B cell (primary cell): ENCODE data around the gene GPATCH8. TPM values are rescaled to one million over a fixed set of nuclear protein-coding genes. Genes with fewer than 3 reads are reported as not detected.

Source experiments
- ATAC-seq: fragments of 200-7000 bp; cut with Tn5 transposase; one replicate; pipeline ENCODE4 v1.10.0; 2021; ENCODE audit warnings: low read depth, mild to moderate bottlenecking, moderate number of reproducible peaks, moderate library complexity
- CTCF ChIA-PET: fragments of 350-600 bp; sonication (Branson Sonifier 250); formaldehyde crosslinking; loops from one replicate; lab custom pipeline; 2021; ENCODE audit warnings: antibody characterized with exemption, inconsistent platforms; lab: Charles Lee
- POLR2A ChIA-PET: fragments of 350-600 bp; sonication (Branson Sonifier 250); formaldehyde crosslinking; loops from one replicate; lab custom pipeline; 2021; ENCODE audit warnings: antibody characterized with exemption; lab: Charles Lee
- DNase-seq: peaks from one replicate; pipeline ENCODE4 v3.0.0; 2013
- H2AFZ ChIP-seq: 2 replicates; pipeline ENCODE4 v1.6.1; 2012; ENCODE audit warnings: mild to moderate bottlenecking, low read depth, low read length; ENCODE audit not compliant: insufficient read depth, poor library complexity, severe bottlenecking
- H3K27ac ChIP-seq, 2 donors: 1 replicate in 1 of 2; 2 replicates in 1 of 2; pipeline ENCODE4 v1.5.1; 2012 to 2013; ENCODE audit warnings: low read length in 2 of 2, mild to moderate bottlenecking in 2 of 2, moderate library complexity in 1 of 2
- H3K27me3 ChIP-seq, 4 experiments: fragments of 200-600 bp in 1 of 4; sonication (generic) in 1 of 4; replicated peaks in 1 of 4; 1 replicate in 2 of 4; 2 replicates in 2 of 4; pipeline versions ENCODE4 v1.6.1 to v1.7.0; 2013 to 2016; ENCODE audit warnings: low read length in 3 of 4, mild to moderate bottlenecking in 2 of 4, mixed read lengths in 1 of 4, moderate library complexity in 1 of 4; ENCODE audit not compliant: insufficient read depth in 4 of 4, control insufficient read depth in 3 of 4; ENCODE audit errors: control extremely low read depth in 1 of 4
- H3K36me3 ChIP-seq, 2 experiments: replicated peaks in 1 of 2; 1 replicate in 1 of 2; 2 replicates in 1 of 2; pipeline versions ENCODE4 v1.6.1 to v1.7.1; 2013; ENCODE audit warnings: low read length in 1 of 2; ENCODE audit not compliant: insufficient read depth in 2 of 2, control insufficient read depth in 1 of 2; ENCODE audit errors: control extremely low read depth in 1 of 2, extremely low read depth in 1 of 2
- H3K4me1 ChIP-seq, 2 donors: fragments of 200-600 bp in 1 of 2; sonication (generic) in 1 of 2; 1 replicate in 1 of 2; 2 replicates in 1 of 2; pipeline versions ENCODE4 v1.5.1 to v1.6.1; 2013 to 2017; ENCODE audit warnings: low read length in 2 of 2; ENCODE audit not compliant: control insufficient read depth in 2 of 2, insufficient read depth in 2 of 2
- H3K4me2 ChIP-seq: replicated peaks from 2 replicates; pipeline ENCODE3; 2012; ENCODE audit warnings: mild to moderate bottlenecking, low read depth, low read length; ENCODE audit not compliant: poor library complexity, severe bottlenecking
- H3K4me3 ChIP-seq, 5 experiments: fragments of 200-600 bp in 1 of 5; sonication (generic) in 1 of 5; 1 replicate in 3 of 5; 2 replicates in 2 of 5; pipeline versions ENCODE4 v1.5.1 to v1.7.0; 2011 to 2016; ENCODE audit warnings: low read length in 4 of 5, mild to moderate bottlenecking in 4 of 5, low read depth in 2 of 5, control low read depth in 1 of 5, moderate library complexity in 1 of 5; ENCODE audit not compliant: insufficient read depth in 1 of 5; ENCODE audit errors: control extremely low read depth in 1 of 5, extremely low read depth in 1 of 5
- H3K79me2 ChIP-seq: fragments of 200-600 bp; sonication (generic); one replicate; pipeline ENCODE4 v1.6.0; 2016; ENCODE audit warnings: low read length; ENCODE audit not compliant: control insufficient read depth, insufficient read depth
- H3K9ac ChIP-seq: fragments of 200-600 bp; sonication (generic); 2 replicates; pipeline ENCODE4 v1.6.1; 2017; ENCODE audit warnings: mild to moderate bottlenecking, low read length, moderate library complexity
- H3K9me3 ChIP-seq, 3 donors: one replicate each; pipeline versions ENCODE4 v1.6.1 to v1.7.1; 2013; ENCODE audit warnings: low read length in 2 of 3; ENCODE audit not compliant: control insufficient read depth in 2 of 3, insufficient read depth in 1 of 3; ENCODE audit errors: control extremely low read depth in 1 of 3
- H4K20me1 ChIP-seq: 2 replicates; pipeline ENCODE4 v1.6.0; 2012; ENCODE audit warnings: mild to moderate bottlenecking, low read length; ENCODE audit not compliant: insufficient read depth, control insufficient read depth, poor library complexity, severe bottlenecking
- H3K27ac Mint-ChIP-seq: one replicate; pipeline ENCODE4 v1.8.0; 2021; ENCODE audit warnings: mixed read lengths
- H3K27me3 Mint-ChIP-seq: one replicate; pipeline ENCODE4 v1.8.0; 2021; ENCODE audit warnings: mixed read lengths
- H3K4me1 Mint-ChIP-seq: one replicate; pipeline ENCODE4 v1.8.0; 2021; ENCODE audit warnings: mixed read lengths
- H3K4me3 Mint-ChIP-seq: one replicate; pipeline ENCODE4 v1.8.0; 2021; ENCODE audit warnings: mixed read lengths
- H3K9me3 Mint-ChIP-seq: one replicate; pipeline ENCODE4 v1.8.0; 2022; ENCODE audit warnings: mixed read lengths; ENCODE audit not compliant: insufficient read depth
- EZH2 ChIP-seq: IDR thresholded peaks from 2 replicates; pipeline ENCODE4 v1.6.1; 2012; ENCODE audit warnings: borderline replicate concordance, low read depth, mild to moderate bottlenecking, moderate library complexity, low read length; ENCODE audit not compliant: insufficient read depth, poor library complexity, severe bottlenecking
- WGBS: methylation state at CpG from one replicate; pipeline ENCODE4 v1.1.5; 2013; ENCODE audit warnings: missing lambda C conversion rate; ENCODE audit not compliant: insufficient coverage; 5-methylcytosine and 5-hydroxymethylcytosine counted together
- intact Hi-C: fragments of 100-400 bp; cut with micrococcal nuclease; formaldehyde crosslinking; loops from one replicate; pipeline ENCODE4 v1.10.0; 2022
- polyA plus RNA-seq: library from polyadenylated mRNA; depleted of rRNA; stranded (reverse); fragments of >200 nt; gene quantifications from 2 replicates; pipeline ENCODE4 v1.2.3, GENCODE V29; 2012
- total RNA-seq, 2 donors: library from RNA; stranded (reverse); fragments of 120-200 nt in 1 of 2; gene quantifications; 1 replicate in 1 of 2; 2 replicates in 1 of 2; pipeline versions ENCODE4 v1.2.3 to v1.2.4, GENCODE V29; 2013 to 2022
- TF ChIP-seq, protein P1 (sequence below): fragments of 200-600 bp; IDR thresholded peaks from one replicate; pipeline ENCODE4 v1.8.0; 2022; ENCODE audit warnings: antibody characterized with exemption, mild to moderate bottlenecking

The GPATCH8 gene
- total and polyA plus RNA-seq, 2 donors (not counting 1 experiment from before 2014, with no cell fraction given) = 28.3 to 83.4 TPM

DNA sequence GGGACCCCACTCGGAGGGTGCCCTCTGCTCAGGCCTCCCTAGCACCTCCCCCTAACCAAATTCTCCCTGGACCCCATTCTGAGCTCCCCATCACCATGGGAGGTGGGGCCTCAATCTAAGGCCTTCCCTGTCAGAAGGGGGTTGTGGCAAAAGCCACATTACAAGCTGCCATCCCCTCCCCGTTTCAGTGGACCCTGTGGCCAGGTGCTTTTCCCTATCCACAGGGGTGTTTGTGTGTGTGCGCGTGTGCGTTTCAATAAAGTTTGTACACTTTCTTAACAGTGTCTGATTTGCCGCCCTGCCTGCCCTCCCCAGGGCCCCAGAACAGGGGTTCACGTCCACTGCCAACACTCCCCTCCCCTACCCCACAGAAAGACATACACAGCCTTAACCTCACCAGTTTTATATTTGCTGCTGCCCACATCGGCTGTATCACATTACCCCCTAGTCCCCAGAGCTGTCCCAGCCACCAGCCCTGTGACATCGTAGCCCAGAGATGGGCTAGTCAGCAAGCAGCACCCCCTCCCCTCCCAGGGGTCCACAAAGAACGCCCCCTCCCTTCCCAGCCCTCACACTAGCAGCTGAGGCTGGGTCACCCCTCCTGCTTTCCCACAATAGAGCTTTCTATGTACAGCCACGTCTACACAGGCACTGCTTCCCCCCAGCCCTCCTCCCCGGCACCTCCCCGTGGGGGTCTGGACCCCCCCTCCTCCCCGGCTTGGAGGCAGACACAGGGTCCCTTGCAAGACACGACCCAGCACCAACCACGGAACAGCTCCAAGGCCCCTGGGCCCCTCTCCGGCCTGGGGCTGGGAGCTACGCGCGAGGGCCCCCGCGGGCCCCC lies 150.2 kb downstream of the GPATCH8 start:
- H3K27ac ChIP-seq = no peak overlapping the region
- ChIA-PET POLR2A (interaction anchor here (0.5 to 2.4 kb wide), 5 partner anchors 27 to 283 kb away, joined by 3 to 11 read pairs (median 4); partner anchors contain the start of genes G6PC3 and SLC25A39), CTCF (interaction anchor here (0.9 to 10.1 kb wide), 11 partner anchors 10 to 168 kb away, joined by 5 to 117 read pairs (median 16); partner anchors contain the start of genes FAM171A2 and SLC25A39)
- DNase-seq = no peak
- H3K4me1 ChIP-seq = peaks cover 17 to 23% of the 10 kb centered on the region in 2 donors
- WGBS = 53% methylated on average over 20 of the region's 22 CpGs
- Mint-ChIP-seq H3K27me3 (no peaks in the 10 kb centered on the region), H3K4me3 (peak overlapping the region; percentile 79), H3K9me3 (no peaks in the 10 kb centered on the region), H3K4me1 (peaks cover 19% of the 10 kb centered on the region), H3K27ac (peak overlapping the region; percentile 59)
- no peaks in the 10 kb centered on the region for H3K79me2 ChIP-seq
- peaks cover 36% of the 10 kb centered on the region for H4K20me1 ChIP-seq
- peaks cover 0 to 3% (median 0%) of the 10 kb centered on the region in 3 donors for H3K9me3 ChIP-seq
- H3K9ac ChIP-seq = peak overlapping the region; percentile 48
- intact Hi-C loops = loop anchor here (5.0 kb wide), 1 partner anchor 411 kb away; the partner anchor contains the start of gene PPY
- TF ChIP-seq EZH2 = no peak
- TF ChIP-seq, protein P1, sequence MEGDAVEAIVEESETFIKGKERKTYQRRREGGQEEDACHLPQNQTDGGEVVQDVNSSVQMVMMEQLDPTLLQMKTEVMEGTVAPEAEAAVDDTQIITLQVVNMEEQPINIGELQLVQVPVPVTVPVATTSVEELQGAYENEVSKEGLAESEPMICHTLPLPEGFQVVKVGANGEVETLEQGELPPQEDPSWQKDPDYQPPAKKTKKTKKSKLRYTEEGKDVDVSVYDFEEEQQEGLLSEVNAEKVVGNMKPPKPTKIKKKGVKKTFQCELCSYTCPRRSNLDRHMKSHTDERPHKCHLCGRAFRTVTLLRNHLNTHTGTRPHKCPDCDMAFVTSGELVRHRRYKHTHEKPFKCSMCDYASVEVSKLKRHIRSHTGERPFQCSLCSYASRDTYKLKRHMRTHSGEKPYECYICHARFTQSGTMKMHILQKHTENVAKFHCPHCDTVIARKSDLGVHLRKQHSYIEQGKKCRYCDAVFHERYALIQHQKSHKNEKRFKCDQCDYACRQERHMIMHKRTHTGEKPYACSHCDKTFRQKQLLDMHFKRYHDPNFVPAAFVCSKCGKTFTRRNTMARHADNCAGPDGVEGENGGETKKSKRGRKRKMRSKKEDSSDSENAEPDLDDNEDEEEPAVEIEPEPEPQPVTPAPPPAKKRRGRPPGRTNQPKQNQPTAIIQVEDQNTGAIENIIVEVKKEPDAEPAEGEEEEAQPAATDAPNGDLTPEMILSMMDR = no peak
- no peak for ATAC-seq
- H3K4me3 ChIP-seq = peak overlapping the region in 2 of 5 experiments; percentile 55 to 56
- H3K36me3 ChIP-seq = peaks cover 0 to 40% of the 10 kb centered on the region in 2 experiments
- no peak overlapping the region for H2AFZ ChIP-seq
- no peaks in the 10 kb centered on the region for H3K27me3 ChIP-seq
- peak overlapping the region; percentile 90 for H3K4me2 ChIP-seq
